GM21737 (cell line): Measurements from ENCODE around the gene KLF12.

Experiments
- ATAC-seq: cut with Tn5 transposase; IDR thresholded peaks from one replicate; pipeline ENCODE4 v1.9.1; 2021; ENCODE audit warnings: mild to moderate bottlenecking, moderate library complexity; ENCODE audit not compliant: unreplicated experiment

KLF12 gene

DNA sequence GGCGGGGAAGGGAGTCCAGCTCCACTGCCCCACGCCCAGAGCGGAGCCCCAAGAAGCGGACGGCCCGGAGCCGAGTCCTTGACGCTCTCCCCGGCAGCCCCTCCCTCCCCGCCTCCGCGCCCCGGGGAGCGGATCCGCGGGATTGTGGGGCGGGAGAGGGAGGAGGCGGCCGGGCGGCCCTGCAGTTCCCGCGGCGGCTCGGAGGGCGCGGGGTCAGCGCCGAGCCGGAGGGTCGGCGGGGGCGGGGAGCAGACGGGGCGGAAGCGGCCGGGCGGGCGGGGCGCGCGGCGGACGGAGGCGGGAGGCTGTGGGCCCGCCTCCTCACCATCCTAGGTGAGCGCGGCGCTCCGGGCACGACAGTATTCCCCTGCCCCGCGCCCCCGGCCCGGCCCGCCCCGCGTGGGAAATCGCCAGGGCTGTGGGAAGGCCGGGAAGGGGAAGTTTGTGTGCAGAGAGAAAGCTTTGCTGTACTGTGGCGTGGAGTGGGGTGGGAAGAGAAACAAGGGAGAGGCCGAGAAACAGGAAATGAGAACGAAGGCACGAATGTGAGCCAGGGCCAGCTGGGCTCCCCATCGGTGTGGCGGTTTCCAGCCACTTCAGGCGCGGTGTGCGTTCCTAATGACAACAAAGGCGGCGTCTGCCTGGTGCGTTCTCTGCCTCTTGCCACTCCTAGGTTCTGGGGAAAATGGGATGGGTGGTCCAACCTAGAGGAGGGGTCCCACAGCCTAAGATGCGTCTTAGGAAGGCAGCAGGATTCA is 1.3 kb upstream of the KLF12 start:
- ATAC-seq = peak; percentile 46

DNA sequence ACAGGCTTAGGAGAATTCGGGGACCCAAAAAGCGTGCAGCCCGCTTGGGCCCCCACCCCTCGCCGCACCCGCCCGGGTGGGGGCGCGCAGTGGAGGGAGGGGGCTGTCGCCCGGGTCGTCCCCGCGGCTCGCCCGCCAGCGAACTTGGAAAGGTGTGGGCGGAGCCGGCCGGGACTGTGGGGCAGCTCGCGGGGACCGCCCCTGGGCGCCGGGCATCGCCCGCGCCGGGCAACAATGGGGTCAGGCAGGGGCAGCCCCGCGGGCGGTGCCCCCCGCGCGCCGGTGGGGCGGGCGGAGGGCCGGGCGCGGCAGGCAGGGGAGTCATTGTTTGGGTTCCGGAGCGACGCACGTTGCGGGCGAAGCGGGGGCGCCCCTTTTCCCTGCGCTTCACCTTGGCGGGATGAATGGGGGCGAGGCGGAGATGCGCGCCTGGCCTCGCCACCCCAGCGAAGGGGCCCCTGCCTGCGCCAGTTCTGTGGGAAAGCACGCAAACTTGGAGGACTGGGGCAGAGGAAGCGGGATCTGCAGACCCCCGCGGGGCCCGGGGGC is 647 bp upstream of the KLF12 start:
- ATAC-seq = peak; percentile 23

DNA sequence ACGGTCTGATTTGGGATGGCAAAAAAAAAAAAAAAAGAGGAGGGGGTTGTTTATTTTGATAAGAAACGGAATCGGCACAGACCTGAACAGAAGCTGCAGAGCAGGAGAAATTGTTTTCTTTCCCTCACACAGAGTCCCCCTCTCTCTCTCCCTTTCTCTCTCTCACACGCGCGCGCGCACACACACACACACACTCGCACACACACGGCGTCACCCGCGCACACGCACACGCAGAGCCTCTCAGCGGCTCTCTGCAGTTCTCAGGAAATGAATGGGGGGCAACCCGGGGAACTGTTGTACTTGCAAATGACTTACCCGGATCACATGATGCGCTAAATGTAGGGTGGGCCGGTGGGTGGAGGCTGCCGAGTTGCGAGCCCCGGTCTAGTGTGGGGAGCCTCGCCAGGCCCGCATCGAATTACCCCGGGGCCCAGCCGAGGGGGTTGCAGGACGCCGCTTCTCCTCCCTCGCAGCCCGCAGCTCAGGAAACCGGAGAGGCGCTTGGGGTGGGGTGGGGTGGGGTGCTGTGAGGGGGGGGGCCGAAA is 475 bp downstream of the KLF12 start:
- ATAC-seq = peak; percentile 39

DNA sequence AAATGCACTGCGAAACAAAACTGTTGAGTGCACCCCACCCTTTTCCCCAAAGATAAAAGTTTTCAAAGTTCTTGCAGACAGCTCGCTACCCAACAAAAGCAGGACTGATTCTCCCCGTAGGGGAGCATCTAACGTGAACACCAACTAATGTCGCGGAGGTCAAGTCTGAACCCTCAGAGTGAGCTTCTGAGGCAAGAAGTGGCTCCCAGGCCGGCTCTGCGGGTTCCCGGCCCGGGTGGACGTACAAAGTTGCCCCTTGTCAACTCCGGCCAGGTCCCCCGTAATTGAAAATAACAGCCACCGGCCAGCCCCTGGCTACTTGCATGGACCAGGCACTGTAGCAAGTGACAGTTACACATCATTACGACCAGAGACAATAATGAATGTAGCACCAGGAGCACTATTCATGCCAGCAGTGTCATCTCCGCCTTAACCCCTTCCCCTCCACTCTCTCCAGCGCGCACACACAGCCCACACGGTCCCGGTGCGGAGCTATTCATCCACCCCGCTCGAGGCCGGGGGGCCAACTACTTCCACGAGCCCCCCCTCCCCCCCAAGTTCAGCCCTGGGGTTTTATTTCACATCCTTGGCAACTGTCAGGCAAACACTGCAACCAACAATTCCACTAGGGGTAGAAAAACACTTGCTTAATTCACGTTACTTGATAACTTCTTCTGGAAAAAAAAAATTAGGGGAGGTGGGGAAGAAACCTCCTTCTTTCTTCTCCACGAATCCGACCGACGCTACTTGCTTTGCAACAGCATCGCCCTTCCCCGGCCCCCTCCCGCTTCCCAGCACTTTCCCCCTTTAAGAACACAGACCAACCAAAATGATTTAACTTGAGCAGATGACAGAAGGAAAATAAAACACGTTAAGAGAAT is 1.2 kb downstream of the KLF12 start:
- no peak for ATAC-seq

DNA sequence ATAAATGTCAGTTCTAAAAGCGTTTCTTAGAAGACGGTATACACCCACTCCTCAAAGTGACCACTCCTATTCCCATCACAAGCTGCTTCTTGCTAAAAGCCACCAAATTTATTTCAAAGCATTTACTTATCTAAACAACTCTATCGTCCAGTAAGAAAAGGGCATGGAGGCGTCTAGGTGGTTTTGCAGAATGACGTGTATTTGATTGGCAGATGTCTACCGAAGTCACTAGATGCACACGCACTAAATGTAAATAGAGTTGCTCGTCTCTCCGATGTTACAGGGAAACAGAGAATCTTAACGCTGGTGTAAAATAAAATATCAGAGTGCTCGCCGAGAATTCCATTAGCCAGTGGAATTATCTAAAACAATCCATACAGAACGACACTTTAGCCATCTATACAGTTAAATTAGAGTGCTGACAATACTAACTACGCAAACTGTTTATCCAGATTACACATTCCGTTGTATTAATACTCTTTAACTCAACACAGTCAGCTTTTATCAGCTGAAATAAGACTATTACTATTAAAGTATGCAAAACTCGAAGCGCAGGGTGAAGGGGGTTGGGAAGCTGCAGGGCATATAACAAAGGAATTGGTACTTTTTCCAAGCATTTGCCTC is 1.9 kb downstream of the KLF12 start:
- ATAC-seq = no peak

DNA sequence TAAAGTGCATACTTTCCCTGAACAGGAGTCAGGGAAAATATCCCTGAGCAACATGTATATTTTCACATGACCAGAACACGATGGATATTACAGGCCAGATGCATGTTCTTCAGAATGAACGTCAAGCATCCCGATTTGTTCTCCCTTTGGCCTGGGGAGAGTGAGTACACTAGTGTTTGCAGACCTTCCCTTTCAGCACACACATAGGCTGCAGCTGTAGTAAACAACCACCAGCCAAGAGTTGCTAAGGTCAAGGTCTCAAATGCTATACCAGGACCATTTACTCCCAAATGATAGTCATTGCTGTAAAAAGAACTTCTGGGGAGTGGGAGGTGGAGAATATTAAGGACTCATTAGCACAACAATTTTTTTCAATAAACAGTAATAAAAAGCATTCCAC is 3.0 kb downstream of the KLF12 start:
- no peak for ATAC-seq

DNA sequence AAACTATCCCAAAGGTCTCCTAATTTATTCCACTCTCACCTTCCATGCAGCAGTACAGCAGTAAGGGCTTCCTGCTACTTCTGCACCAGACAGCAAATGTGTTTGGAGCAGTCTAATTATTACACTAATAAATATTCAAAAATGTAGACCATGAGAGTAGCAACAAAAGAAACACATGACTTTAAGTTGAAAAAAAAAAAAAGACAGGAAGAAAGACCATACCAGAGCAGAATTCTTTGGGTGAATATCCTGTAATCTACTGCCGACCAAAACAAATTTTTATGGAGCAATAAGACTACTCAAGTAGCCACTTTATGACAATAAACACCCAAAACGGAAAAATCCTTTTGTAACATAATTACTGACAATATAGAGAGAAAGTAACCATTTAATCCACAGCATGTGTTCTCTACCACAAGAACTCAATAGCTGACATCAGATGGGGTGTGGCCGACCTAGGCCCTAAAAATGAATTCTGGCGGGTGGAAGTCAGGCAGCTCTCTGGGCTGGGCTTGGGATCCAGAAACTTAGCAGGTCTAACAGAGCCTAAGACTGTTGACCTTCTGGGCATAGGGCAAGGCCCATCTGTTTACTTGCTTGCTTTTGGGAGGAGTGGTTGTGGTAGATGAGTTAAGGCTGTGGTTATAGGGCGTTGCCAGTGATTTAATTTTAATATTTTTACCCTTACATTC is 4.6 kb downstream of the KLF12 start:
- no peak for ATAC-seq

DNA sequence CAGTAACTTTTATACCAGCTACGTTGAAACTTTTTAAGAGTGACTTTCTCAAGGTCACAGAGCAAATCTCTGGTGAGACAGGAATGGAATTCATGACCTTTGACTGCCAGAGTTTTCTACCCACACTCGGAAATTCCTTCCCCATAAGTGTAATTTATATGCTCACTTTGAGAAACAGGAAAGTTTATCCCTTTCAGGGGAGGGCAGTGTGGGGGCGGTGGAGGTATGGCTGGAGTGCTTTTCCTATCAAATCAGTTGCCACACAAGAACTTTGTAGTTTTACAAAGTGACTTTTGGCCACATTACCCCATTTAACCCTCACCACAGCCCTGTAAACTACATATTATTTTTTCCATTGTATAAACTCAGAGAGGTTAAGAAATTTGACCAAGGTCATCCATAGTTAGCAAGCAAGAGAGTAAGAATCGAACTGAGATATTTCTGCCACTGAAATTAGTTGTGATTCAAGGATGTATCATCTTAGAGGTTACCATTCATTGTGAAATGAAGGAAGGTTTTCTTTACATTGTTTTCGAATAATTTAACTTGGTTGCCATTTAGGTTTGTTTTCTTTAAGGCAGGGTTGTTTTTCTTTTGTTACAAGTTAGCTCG is 5.9 kb downstream of the KLF12 start:
- no peak for ATAC-seq

DNA sequence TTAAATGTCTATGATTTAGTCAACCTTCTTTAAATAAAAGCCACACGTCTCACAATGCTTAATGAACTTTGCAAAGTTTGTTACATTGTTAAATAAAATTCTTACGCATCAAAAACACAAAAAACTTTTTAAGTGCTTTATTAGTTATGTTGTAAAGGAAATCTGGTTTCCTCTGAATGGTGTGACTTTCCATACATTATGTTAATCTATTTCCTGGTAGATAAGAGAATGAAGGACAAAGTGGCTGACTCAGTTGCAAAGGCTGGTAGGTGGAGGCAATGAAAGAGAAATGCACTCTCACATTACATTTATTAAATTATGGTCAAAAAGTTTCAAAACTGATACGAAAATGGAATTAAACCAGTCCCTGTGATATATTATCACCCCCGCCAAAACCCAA is 15.9 kb downstream of the KLF12 start:
- no peak for ATAC-seq

DNA sequence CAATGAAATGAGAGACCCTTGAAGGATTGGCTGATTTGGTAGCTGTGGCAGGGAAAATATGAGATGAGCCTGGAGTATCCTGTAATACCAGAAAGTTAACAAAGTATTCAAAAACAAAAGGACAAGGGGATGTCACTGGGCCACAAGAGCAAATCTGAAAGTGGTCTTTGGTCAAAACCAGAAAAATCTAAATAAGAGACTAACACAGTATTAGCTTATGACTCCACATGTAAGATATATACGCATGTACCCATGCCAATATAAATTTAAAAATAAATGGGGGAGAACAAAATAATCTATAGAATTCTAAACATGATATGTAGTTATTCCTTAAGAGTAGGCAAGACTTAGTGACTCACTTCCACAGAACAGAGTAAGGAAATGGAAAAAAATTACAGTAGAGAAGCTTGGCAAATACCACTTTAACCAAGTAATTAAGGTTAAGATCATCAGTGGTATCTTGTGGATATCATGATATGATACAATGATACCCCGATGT is 16.9 kb downstream of the KLF12 start:
- ATAC-seq = no peak

DNA sequence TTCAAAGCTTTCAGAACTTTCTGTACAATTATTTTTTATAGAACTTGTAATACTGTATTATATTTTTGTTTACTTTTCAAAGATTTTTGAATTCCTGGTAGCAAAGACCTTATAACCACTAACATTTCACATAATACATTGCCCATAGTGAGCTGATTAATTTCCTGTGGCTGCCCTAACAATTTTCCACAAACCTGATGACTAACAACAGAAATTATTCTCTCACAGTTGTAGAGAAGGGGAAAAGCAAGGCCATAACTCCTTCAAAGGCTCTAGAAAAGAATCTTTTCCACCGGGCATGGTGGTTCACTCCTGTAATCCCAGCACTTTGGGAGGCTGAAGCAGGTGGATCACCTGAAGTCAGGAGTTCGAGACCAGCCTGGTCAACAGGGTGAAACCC is 19.1 kb downstream of the KLF12 start:
- no peak for ATAC-seq

DNA sequence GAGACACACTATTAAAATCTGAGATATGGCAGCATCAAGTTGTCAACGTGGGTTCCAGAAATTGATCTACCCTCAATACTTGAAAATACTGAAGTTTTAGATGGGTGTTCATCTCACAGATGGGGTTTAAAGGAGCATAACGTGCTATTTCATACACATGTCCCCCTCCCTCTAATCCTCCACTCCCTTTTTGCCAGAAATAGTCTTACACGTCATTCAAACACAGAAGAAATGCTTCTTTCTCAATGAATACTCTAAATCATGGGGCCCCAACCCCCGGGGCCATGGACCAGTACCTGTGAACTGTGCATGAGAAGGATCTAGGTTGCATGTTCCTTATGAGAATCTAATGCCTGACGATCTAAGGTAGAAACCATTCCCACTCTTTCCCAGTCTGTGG is 19.6 kb downstream of the KLF12 start:
- no peak for ATAC-seq

DNA sequence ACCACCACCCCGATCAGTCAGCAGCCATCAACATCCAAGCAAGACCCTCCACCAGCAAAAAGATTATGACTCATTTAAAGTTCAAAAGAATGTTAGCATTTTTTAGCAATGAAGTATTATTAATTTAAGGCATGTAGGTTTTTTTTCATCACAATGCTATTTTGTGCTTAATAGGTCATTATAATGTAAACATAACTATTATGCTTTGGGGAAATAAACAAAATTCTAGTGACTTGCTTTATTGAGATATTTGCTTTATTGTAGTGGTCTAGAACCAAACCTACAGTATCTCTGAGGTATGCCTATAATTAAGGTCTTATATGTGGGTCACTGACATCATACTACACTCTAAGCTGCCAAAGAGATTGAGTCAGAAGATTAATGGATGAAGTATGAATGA is 20.0 kb downstream of the KLF12 start:
- ATAC-seq = no peak

DNA sequence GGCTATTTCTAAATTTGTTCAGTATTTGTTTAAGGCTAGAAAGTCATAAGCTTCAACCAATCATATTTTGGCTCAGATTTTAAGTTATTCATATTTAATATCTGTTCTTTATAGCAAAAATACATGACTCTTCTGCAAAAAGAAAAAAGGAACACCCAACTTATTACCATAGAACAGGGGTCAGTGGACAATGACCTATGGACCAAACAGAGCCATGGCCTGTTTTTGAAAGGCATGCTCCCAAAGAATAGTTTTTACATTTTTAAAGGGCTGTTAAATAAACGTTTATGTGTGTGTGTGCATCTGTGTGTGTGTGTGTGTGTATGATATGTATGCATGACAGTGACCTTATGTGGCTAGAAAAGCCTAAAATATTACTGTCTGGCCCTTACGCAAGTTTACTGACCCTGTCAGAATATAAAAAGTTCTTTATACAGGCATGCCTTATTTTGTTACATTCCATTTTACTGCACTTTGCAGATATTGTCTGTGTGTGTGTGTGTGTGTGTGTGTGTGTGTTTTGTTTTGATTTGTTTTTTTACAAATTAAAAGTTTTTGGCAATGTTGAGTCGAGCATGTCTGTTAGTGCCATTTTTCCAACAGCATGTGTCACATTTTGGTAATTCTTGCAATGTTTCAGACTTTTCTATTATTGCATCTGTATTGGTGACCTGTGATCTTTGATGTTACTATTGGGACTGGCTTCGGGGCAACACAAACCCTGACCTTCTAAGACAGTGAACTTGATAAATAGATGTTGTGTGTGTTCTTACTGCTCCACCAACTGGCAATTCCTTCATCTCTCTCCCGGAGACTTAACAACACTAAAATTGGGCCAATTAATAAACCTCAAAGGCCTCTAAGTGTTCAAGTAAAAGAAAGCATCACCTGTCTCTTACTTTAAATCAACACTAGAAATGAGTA is 22.0 kb downstream of the KLF12 start:
- ATAC-seq = no peak

DNA sequence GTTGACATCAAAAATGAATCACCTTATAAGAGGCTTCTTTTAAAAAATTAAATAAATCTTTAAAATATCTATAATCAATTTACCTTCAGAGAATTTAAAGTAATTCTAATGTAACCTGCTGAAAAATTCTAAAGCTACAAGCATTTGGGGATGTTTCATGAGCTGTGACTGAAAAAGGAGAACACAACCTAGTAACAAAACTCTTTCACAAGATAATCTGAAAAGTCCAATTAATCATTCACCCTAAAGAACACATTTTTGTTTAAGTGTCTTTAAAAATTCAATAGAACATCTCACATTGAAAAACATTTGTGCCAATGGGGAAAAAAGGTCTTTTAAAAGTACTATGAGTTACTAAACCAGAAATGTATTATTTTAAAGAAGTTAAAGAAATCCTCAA is 22.8 kb downstream of the KLF12 start:
- no peak for ATAC-seq

DNA sequence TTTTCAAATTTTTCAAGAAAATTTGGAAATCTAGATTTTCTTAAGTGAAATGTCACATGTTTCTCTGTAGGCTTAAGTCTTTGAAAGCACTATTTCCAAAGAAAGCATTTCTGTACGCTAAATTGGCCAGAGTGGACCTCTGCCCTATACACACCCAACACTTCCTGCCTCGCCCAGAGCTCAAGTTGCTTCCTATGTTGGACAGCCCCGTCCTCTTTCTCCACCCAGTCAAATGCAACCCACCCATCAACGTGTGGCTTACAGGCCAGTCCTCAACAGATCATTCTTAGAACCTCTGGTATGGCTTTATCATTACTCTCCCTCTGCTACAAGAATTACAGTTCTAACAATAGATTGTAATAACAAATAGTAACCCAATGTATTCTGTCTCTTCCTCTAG is 24.2 kb downstream of the KLF12 start:
- no peak for ATAC-seq

DNA sequence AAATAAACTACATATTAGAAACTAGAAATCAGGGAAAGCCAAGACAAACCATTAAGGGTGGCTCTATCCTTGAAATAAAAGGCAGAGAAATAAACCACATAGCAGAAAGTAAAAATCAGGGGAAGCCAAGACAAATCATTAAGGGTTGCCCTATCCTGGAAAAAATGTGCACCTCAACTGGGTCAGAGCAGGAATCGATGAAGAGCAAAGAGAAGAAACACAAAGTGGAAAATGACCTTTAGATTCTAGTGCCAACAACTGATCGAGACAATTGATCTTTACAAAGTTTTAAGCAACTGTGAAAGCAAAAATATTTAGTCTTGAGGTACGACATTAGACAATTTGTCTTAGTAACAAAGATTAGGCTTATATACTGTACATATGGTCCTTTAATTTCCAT is 26.6 kb downstream of the KLF12 start:
- no peak for ATAC-seq

DNA sequence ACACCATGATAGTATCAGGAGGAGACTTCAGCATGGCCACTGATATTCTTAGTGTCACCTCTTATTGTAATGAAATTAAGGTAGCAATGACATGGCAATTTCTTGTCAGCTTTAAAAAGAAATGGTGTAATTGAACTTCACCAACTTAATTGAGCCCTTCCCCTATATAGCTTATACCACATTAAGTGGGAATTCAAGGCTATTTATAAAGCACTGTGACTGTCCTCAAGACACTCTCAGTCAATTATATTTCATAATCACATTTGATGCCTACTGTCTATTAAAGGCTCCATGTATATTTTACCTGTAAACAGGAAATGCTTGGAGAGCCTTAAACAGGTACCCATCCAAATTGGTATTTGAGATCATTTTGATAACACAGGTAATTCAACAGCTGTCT is 28.3 kb downstream of the KLF12 start:
- ATAC-seq = no peak

DNA sequence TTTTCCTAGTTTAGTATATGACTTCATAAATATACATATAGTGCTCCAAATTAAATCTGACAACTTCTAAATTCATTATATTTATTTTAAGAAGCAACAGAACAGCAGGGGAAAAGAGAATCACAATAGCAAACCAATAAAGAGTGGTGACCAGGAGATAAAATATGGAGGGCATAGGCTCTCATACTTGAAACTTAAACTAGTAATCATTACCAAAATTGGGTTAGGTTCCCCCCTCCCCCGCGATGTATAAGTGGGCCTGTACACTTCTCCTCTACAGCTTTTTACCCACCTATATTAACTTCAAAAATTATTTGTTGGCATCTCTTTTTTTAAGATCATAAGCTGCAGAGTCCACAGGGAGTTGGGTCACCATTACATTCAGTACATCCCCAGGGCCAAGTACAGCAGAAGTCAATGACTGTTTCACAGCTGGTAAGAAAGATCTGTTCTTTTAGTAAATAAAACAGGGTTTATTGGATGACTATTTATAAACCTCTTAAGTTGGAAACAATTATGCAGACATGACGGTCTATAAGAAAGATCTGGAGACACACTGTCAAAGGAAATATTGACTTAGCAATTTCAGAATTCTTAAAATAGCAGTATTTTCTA is 29.4 kb downstream of the KLF12 start:
- no peak for ATAC-seq
